Hindlimb muscle (tissue), 1 donor: Measurements from ENCODE around the gene TMEM63C. TPM values are rescaled to one million over a fixed set of nuclear protein-coding genes. Genes with fewer than 3 reads are reported as not detected.
A peak's percentile ranks its signal among the peaks of the same experiment; 100 is the strongest.
"Not testable (repeated sequence)": the region's sequence is repeated elsewhere in the genome, so short reads cannot be mapped to it uniquely, and the experiment has no call there.

Experiments
- DNase-seq: peaks from one replicate; pipeline ENCODE4 v3.0.0-alpha.2; 2013
- polyA plus RNA-seq: library from polyadenylated mRNA; unstranded; fragments of 120-200 nt; gene quantifications from one replicate; pipeline ENCODE4 v1.2.1, GENCODE V29; 2013; ENCODE audit not compliant: insufficient read length

The TMEM63C gene
- polyA plus RNA-seq, 1 donor = 1.0 TPM

DNA sequence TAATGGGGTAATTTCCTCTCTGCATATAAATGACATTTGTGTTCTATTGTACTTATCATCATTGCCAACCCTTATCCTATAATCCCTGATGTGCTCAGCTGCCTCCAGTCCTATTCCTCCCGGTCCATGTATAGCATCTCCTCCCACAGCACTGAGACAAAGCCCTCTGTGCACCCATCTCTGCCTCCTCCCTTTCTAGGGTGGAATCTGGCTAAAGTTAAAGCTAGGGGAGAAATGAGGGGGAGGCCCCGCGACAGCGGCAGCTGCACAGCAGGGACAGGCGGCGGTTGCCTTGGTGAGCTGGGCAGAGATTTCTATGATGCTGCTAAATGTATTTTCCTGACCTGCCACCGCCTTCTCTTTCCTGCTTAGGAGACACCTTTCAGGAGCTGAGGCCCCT lies 27.2 kb upstream of the TMEM63C start:
- no peak for DNase-seq

DNA sequence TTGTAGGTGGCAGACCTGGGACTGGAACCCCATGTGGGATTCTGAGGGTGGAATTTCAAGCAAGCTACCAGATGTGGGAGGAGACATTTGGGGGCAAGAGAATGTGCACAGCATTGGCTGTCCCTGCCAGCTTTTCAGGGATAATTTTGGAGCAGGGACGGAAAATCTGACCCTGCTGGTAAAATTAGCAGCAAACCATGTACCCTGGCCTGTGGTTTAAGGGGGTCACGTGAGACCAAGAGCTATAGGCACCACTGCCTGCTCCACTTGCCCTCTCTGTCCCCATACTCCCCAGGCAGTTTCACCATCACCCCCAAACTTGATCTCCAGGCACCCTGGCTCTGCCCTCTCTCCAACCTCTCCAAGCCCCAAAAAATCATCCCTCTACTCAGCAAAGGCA lies 26.5 kb upstream of the TMEM63C start:
- no peak for DNase-seq

DNA sequence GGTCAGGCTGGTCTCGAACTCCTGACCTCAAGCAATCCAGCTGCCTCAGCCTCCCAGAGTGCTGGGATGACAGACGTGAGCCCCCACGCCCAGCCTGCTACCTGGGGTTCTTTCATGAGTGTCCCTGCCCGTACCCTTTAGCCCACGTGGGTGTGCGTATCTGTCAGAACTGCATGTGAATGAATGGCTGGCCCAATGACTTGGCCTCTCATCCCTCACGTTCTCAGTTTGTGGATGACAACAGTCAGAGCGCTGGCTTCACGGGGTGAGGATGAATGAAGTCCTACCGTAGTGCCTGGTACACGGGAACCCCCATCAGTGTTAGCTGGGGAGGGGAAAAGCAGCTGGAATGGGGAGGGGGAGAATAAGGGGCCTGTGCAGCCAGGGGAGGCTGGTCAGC lies 23.9 kb upstream of the TMEM63C start:
- no peak for DNase-seq

GRCh38 chr14:77158175-77158881 lies 23.3 kb upstream of the TMEM63C start:
- peak; percentile 42 for DNase-seq

DNA sequence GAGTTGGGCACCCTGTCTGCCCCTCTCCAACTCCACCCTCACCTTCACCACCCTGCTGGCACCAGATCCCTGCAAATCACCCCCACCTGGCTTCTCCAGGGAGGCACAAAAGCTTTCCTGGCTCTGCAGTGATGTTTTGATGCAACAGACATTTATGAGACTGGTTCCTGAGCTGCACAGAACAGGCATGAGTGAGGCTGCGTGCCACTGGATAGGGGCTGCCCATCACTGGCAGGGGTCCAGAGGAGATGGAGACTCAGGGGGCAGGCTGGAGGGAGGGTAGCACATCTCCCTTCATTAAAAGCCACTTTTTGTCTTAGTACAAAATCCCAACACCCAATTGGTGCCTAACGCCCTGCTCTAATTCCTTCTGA lies 22.7 kb upstream of the TMEM63C start:
- no peak for DNase-seq

GRCh38 chr14:77161011-77161410 lies 20.6 kb upstream of the TMEM63C start:
- DNase-seq = no peak

DNA sequence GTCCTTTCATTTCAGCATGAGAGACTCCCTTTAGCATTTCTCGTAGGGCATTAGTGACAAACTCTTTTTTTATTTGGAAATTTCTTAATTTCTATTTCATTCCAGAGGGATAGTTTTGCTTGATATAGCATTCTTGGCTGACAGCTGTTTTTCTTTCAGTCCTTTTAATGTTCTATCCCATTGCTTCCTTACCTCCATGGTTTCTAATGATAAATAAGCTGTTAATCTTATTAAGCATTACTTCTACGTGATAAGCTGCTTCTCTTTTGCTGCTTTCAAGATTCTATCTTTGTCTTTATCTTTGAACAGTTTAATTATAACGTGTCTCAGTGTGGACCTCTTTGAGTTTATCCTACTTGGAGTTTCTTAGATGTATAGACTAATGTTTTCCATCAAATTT lies 11.6 kb upstream of the TMEM63C start:
- DNase-seq = no peak

- DNase-seq = no peak
Observed at GRCh38 chr14:77172916-77173315, 8.7 kb upstream of the TMEM63C start.

DNA sequence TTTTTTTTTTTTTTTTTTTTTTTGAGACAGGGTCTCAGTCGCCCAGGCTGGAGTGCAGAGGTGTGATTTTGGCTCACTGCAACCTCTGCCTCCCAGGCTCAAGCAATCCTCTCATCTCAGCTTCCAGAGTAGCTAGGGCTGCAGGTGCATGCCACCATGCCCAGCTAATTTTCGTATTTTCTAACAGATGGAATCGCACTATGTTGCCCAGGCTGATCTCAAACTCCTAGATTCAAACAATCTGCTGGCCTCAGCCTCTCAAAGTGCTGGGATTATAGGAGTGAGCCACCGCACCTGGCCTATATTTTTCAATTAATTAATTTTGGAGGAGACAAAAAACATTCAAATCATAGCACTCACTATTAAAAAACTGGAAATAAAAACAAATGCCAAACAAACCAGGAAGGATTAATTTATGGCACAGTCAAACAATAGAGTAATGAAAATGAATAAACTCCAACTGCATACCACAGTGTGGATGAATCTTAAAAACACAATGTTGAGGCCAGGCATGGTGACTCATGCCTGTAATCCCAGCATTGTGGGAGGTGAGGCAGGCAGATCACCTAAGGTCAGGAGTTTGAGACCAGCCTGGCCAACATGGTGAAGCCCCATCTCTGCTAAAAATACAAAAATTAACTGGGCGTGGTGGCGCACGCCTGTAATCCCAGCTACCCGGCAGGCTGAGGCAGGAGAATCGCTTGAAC lies 7.5 kb upstream of the TMEM63C start:
- not testable (repeated sequence) for DNase-seq

GRCh38 chr14:77175843-77176242 lies 5.8 kb upstream of the TMEM63C start:
- no peak for DNase-seq

GRCh38 chr14:77177702-77178101 lies 3.9 kb upstream of the TMEM63C start:
- DNase-seq = no peak

- no peak for DNase-seq
Observed at GRCh38 chr14:77178656-77179055, 2.9 kb upstream of the TMEM63C start.

DNA sequence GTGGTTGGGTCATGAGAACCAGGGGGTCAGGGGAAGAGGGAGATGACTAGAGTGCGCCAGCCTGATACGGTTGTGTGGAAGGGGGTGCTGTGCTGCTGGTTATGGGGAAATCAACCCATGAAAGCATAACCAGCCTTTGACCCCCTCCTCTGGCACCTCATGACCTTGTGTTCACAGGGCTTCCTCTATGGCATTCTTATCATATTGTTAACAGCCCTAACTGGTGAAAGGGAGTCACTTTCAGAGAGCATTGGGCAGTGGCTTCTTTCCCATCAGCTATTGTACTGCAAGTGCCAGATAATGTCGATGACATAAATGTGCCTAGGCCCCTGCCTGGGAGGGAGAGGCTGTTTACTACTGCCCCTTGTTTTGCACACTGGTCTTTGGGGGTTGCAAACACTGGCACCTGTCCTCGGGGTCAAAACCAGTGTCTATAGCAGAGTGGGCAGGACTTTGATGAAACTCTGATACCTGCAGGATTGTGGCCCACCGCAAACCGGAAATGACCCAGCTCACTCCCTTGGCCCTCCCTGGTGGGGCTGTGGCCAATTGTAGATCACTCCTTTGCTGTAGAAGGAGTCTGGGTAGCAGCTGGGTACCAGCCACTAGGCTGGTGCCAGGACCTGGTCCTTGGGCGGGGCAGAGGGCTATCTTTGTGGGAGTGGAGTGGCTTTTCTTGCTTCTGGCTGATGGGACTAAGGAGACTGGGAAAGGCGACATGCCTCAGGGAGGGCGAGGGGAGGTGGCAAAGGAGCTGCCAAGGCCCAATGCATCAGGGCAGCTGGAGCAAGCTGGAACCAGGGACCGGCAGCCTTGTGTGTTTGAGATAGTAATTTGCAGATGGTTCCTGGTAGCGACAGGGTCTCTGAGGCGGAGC lies 634 bp upstream of the TMEM63C start:
- no peak for DNase-seq

GRCh38 chr14:77183896-77184295 lies 2.3 kb downstream of the TMEM63C start:
- no peak for DNase-seq

- no peak for DNase-seq
Observed at GRCh38 chr14:77184396-77185092, 2.9 kb downstream of the TMEM63C start.

DNA sequence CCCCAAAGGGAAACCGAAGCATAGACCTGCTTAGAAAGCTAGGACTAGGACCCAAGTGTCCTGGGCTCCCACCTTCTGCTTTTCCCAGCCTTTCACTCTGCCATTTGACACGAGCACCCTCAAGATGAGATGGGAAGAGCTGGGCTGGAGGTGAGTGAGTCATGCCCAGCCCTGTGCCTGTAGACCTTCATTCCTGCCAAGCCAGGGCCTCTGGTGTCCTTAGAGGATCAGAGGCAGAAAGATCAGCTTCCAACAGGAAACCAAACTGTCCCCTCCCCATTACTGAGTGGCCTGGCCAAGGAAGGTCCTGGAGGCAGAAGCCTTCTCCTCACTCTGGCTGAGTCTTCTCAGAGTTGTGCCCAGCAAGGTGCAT lies 3.5 kb downstream of the TMEM63C start:
- no peak for DNase-seq

GRCh38 chr14:77186911-77187648 lies 5.5 kb downstream of the TMEM63C start:
- no peak for DNase-seq

- no peak for DNase-seq
Observed at GRCh38 chr14:77187649-77188012, 6.0 kb downstream of the TMEM63C start.

DNA sequence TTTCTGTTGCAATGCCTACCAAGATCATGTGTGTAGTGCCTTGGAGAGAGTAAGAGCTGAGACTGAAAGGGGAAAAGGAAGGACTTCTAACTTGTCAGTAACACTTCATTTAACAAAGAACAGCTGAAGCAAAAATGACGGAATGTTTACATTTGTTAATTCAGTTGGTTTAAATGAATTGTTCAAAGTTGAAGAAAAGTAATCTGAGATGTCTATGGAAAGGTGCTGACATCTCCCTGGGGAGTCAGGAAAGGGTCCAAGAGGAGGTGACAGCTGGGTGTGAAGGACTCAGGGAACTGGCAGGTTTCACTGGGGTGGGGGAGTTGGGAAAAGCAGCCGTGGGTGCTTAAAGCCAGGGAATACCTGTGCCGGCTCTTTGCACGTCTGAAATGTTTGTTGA lies 7.9 kb downstream of the TMEM63C start:
- DNase-seq = no peak

- DNase-seq = no peak
Observed at GRCh38 chr14:77190977-77191376, 9.4 kb downstream of the TMEM63C start.

DNA sequence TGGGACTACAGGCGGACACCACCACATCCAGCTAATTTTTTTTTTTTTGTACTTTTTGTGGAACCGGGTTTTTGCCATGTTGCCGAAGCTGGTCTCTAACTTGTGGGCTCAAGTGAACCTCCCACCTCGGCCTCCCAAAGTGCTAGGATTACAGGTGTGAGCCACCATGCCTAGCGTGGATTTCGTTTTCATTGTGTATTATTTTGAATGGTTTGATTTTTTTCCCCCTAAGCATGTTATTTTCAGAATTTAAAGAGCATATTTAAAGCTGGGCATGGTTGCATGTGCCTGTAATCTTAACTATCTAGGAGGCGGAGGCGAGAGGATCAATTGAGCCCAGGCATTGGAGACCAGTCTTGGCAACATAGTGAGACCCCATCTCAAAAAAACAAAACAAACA lies 13.1 kb downstream of the TMEM63C start:
- DNase-seq = no peak

DNA sequence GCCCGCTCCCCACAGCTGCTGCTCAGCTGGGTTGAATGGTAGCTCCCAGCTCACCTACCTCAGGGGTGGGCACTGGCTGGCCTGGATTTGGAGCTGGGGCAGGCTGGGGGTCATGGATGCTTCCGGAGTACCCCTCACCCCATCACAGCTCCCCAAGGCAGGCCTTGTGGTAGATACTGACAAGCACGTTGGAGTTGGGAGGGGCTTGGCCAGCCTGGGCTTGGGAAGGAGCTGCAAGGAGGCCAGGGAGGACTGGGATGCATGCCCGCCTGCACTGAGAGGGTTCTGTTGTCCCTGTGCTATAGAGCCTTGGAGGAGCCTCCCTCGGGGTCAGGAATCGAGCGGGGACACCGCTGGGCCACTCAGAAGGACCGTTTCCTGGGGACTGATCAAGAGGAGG lies 14.2 kb downstream of the TMEM63C start:
- no peak for DNase-seq
